AG09309 (cell line): ENCODE results near the gene SLC10A1.

Source experiments
- DNase-seq: peaks from one replicate; pipeline ENCODE4 v3.0.0-alpha.2; 2010; ENCODE audit warnings: low read depth
- H3K4me3 ChIP-seq: 2 replicates; pipeline ENCODE4 v1.5.1; 2011; ENCODE audit warnings: mild to moderate bottlenecking, low read depth, low read length, moderate library complexity; ENCODE audit not compliant: control insufficient read depth
- TF ChIP-seq, protein P1 (sequence below): IDR thresholded peaks from 2 replicates; pipeline ENCODE4 v1.5.1; 2011; ENCODE audit warnings: mild to moderate bottlenecking, low read depth, low read length, inconsistent platforms; ENCODE audit not compliant: insufficient read depth, control insufficient read depth; ENCODE audit errors: missing control alignments

Gene SLC10A1

DNA sequence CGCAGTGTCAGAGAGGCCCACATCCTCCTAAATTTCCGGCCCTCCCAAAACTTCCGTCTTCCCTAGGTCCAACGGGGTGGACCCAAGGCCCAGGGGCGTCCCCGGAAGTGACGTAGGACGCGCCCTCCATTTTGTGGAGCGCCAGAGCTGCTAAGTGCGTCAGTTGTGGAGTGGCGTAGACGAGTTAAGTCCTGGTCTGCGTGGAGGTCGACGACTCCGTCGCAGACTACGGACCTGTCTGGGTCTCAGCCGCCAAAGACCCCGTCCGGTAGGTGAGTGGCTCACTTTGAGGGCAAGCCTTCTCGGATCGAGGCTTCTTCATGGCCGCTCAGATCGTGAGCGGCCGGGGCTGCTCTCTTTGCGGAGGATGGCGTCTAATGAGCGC lies 30.1 kb downstream of the SLC10A1 start, which contains the start of gene SRSF5:
TSS of gene SRSF5 (plus strand) at position 159 of the 385 bp plus-strand sequence. CDS start 1,015 bp downstream, outside the sequence.
- H3K4me3 ChIP-seq = peak within 1 kb of the TSS; percentile 89
- TF ChIP-seq, protein P1, sequence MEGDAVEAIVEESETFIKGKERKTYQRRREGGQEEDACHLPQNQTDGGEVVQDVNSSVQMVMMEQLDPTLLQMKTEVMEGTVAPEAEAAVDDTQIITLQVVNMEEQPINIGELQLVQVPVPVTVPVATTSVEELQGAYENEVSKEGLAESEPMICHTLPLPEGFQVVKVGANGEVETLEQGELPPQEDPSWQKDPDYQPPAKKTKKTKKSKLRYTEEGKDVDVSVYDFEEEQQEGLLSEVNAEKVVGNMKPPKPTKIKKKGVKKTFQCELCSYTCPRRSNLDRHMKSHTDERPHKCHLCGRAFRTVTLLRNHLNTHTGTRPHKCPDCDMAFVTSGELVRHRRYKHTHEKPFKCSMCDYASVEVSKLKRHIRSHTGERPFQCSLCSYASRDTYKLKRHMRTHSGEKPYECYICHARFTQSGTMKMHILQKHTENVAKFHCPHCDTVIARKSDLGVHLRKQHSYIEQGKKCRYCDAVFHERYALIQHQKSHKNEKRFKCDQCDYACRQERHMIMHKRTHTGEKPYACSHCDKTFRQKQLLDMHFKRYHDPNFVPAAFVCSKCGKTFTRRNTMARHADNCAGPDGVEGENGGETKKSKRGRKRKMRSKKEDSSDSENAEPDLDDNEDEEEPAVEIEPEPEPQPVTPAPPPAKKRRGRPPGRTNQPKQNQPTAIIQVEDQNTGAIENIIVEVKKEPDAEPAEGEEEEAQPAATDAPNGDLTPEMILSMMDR = no peak
- DNase-seq = peak; percentile 93

DNA sequence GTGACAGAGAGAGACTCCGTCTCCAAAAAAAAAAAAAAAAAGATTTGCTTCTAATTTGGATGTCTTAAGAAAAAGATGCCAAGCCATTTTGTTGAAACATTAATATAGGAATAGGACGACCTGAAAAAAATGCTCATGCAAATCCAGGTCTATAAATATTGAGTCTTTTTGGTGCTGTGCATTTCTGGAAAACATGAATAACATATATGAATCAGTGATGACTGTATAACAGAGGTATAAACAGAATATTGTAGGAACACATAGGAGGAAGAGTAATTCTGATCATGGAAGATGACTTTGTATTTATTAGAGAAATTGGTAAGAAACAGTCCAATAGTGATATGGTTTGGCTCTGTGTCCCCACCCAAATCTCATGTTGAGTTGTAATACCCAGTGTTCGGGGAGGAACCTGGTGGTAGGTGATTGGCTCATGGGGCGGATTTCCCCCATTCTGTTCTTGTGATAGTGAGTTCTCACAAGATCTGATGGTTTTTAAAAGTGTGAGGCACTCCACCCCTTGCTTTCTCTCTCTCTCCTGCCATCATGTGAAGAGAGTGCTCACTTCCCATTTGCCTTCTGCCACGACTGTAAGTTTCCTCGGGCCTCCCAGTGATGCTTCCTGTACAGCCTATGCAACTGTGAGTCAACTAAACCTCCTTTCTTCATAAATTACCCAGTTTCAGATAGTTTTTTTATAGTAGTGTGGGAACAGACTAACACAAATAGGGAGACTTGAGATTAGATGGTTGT lies 33.1 kb downstream of the SLC10A1 start:
- TF ChIP-seq, protein P1 = no peak
- no peak for DNase-seq
- H3K4me3 ChIP-seq = no peak overlapping the region

DNA sequence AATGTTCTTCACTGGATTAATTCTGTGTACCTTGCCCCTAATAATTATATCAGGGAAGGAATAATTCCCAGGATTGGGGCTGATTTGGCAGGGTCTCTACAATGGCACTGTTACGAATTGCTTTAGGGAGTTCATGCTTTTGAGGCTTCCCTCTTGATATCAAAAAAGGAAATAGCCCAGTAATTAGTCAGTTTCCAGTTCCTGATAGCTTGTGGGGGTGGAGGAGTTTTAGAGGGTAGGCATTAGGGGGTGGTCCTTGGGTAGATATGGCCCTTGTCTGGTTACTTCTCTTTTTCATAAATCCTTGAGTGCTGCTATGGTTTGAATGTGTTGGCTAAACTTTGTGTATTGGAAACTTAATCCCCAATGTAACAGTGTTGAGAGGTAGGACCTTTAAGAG lies 36.2 kb downstream of the SLC10A1 start:
- DNase-seq = no peak

DNA sequence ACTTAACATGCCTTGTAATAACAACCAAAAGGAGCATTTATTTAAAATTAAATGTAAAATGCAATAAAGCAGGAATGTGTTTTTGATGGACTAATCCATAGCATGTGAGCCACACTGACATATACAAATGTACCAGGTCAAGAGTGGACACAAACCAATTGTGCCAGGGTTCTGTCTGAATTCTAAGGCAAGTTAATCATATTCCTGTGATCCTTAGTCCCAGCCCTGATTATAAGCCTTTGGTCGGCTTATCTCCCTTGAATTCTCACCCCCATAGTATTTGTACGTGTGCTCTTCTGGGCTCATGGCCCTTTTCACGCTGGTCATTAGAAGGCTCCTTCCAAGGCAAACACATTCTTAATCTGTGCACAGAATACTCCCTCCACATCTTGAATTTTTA lies 40.7 kb downstream of the SLC10A1 start:
- H3K4me3 ChIP-seq = no peak overlapping the region
- DNase-seq = no peak
- TF ChIP-seq, protein P1 = no peak

More for the DNA sequence above, 36.2 kb downstream of the SLC10A1 start:
- TF ChIP-seq, protein P1 = no peak
- H3K4me3 ChIP-seq = no peak overlapping the region

DNA sequence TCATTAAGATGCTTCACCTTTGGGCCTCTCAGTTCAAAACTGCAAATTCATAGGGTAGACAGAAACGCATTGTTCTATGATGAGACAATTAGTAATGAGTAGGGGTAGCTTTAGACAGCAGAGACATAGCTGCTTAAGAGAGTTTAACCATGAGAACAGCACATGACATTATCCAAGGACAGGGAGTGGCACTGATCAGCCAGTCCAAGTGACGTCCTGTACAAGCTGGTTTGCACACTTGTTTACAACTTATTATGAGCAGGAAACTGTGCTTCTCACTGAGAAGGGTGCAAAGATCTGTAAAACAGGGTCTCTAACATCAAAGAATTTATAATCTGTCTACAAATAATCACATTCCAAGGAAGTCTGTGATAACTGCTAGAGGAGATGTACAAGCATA lies 41.3 kb downstream of the SLC10A1 start:
- TF ChIP-seq, protein P1 = no peak
- no peak for DNase-seq
- no peak overlapping the region for H3K4me3 ChIP-seq

DNA sequence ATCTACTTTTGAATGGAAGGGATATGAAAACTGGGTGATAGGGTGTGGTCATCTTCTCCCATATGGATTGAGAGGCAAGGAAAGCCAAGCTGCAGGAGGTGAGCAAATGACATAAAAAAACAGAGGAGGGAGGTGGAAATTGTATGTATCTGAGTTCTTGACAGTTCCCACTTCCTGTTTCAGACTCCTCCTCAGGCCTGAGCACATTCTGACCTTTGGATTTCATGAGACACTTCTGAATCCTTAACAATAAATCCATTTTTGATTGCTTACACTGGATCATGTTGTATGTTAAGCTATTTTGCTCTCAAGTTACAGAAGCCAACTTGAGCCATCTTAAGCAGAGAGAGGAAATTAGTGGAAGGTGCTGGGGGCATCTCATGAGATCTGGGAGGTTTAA lies 41.7 kb downstream of the SLC10A1 start:
- no peak overlapping the region for H3K4me3 ChIP-seq
- DNase-seq = no peak
- TF ChIP-seq, protein P1 = no peak

DNA sequence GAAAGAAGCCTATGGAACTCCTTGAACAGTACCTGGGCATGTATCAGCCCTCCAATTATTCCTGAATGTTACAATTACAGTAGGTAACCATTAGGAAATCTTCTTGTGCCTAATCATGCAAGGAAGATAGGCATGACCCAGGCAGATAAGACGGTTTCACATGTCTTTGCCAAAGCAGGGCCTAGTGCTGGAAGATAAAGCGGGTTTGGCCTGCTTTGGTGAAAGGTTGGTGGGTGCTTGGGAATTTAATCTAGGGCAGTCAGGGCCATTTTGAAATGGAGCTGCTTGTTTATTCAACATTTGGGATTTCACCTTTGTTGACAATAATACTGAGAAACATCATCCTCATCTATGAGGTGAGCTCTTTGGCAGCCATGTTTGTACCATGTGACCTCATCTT lies 42.6 kb downstream of the SLC10A1 start:
- DNase-seq = no peak
- H3K4me3 ChIP-seq = no peak overlapping the region
- TF ChIP-seq, protein P1 = no peak
